HG03521 (cell line): ENCODE results near the gene SMAP1.

Experiments
- ATAC-seq: cut with Tn5 transposase; IDR thresholded peaks from one replicate; pipeline ENCODE4 v1.9.1; 2021; ENCODE audit warnings: mild to moderate bottlenecking, moderate library complexity; ENCODE audit not compliant: unreplicated experiment

SMAP1 gene

GRCh38 chr6:70667711-70668498 lies at the start of gene SMAP1:
Gene SMAP1, plus strand, starts transcription at chr6:70667883. Its CDS starts 141 bp downstream, at chr6:70668024.
- ATAC-seq: peak; percentile 88

GRCh38 chr6:70620746-70621145 lies 46.9 kb upstream of the SMAP1 start:
- no peak for ATAC-seq

- ATAC-seq: no peak
These were observed 45.2 kb upstream of the SMAP1 start for GRCh38 chr6:70622461-70622860.

- ATAC-seq: no peak
These were observed 42.2 kb upstream of the SMAP1 start for GRCh38 chr6:70625436-70625835.

- ATAC-seq: no peak
These were observed 40.0 kb upstream of the SMAP1 start for GRCh38 chr6:70627500-70628254.

- no peak for ATAC-seq
These were observed 37.8 kb upstream of the SMAP1 start for GRCh38 chr6:70629929-70630328.

- no peak for ATAC-seq
These were observed 33.8 kb upstream of the SMAP1 start for GRCh38 chr6:70633870-70634269.

GRCh38 chr6:70636596-70636995 lies 31.1 kb upstream of the SMAP1 start:
- no peak for ATAC-seq

- ATAC-seq: no peak
These were observed 29.2 kb upstream of the SMAP1 start for GRCh38 chr6:70638468-70638867.

GRCh38 chr6:70651326-70651905 lies 16.3 kb upstream of the SMAP1 start:
- no peak for ATAC-seq

GRCh38 chr6:70652216-70652615 lies 15.5 kb upstream of the SMAP1 start:
- ATAC-seq: no peak

- ATAC-seq: no peak
These were observed 10.0 kb upstream of the SMAP1 start for GRCh38 chr6:70657706-70658105.

- ATAC-seq: no peak
These were observed 3.7 kb upstream of the SMAP1 start for GRCh38 chr6:70663881-70664466.

- no peak for ATAC-seq
These were observed 977 bp upstream of the SMAP1 start for GRCh38 chr6:70666706-70667105.

- ATAC-seq: no peak
These were observed 400 bp upstream of the SMAP1 start for GRCh38 chr6:70667256-70667710.

GRCh38 chr6:70668499-70668812 lies 773 bp downstream of the SMAP1 start:
- ATAC-seq: no peak

GRCh38 chr6:70669133-70669532 lies 1.4 kb downstream of the SMAP1 start:
- no peak for ATAC-seq

- no peak for ATAC-seq
These were observed 4.9 kb downstream of the SMAP1 start for GRCh38 chr6:70672549-70672948.

GRCh38 chr6:70673054-70673453 lies 5.4 kb downstream of the SMAP1 start:
- ATAC-seq: no peak

- no peak for ATAC-seq
These were observed 5.9 kb downstream of the SMAP1 start for GRCh38 chr6:70673601-70674000.

GRCh38 chr6:70675822-70676221 lies 8.1 kb downstream of the SMAP1 start:
- no peak for ATAC-seq

- no peak for ATAC-seq
These were observed 9.1 kb downstream of the SMAP1 start for GRCh38 chr6:70676821-70677220.
